WI38 (cell line): ENCODE data around the gene GPN2.
"Not testable (repeated sequence)": the region's sequence is repeated elsewhere in the genome, so short reads cannot be mapped to it uniquely, and the experiment has no call there.

ENCODE experiments used
- H3K4me3 ChIP-seq: 2 replicates; pipeline ENCODE4 v1.5.1; 2011; ENCODE audit warnings: low read depth, mild to moderate bottlenecking, control low read depth, low read length
- TF ChIP-seq, protein P1 (sequence below): IDR thresholded peaks from 2 replicates; pipeline ENCODE4 v1.5.1; 2012; ENCODE audit warnings: low read depth, mild to moderate bottlenecking, control low read depth, low read length

GPN2 gene

DNA sequence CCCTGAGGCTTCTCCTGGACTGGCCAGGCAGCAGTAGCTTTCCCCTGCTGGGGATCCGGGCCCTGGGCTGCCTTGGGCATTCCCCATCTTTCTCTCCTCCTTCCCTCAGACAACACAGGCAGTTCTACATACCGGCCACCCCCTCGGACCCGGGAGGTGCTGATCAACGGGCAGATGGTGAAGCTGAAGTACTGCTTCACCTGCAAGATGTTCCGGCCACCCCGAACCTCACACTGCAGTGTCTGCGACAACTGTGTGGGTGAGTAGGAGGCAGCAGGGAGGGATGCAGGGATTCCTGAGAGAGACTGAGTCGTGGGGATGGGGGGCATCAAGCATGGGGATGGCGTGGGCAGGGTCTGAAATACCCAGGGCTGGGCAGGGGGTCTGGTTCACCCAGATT, 41.6 kb downstream of the GPN2 start:
- TF ChIP-seq, protein P1, sequence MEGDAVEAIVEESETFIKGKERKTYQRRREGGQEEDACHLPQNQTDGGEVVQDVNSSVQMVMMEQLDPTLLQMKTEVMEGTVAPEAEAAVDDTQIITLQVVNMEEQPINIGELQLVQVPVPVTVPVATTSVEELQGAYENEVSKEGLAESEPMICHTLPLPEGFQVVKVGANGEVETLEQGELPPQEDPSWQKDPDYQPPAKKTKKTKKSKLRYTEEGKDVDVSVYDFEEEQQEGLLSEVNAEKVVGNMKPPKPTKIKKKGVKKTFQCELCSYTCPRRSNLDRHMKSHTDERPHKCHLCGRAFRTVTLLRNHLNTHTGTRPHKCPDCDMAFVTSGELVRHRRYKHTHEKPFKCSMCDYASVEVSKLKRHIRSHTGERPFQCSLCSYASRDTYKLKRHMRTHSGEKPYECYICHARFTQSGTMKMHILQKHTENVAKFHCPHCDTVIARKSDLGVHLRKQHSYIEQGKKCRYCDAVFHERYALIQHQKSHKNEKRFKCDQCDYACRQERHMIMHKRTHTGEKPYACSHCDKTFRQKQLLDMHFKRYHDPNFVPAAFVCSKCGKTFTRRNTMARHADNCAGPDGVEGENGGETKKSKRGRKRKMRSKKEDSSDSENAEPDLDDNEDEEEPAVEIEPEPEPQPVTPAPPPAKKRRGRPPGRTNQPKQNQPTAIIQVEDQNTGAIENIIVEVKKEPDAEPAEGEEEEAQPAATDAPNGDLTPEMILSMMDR: no peak
- no peak overlapping the region for H3K4me3 ChIP-seq

DNA sequence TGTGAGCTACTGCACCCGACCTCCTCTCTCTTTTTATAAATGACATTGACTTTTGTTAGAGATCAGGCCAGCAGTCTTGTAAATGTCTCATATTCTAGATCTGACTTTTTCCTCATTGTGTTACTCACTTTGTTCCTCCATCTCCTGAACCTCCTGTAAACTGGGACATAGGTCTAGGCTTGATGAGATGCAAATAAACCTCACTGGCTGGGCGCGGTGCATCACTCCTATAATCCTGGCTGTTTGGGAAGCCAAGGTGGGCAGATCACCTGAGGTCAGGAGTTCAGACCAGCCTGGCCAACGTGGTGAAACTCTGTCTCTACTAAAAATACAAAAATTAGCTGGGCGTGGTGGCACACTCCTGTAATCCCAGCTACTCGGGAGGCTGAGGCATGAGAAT, 42.3 kb downstream of the GPN2 start:
- not testable (repeated sequence) for H3K4me3 ChIP-seq

DNA sequence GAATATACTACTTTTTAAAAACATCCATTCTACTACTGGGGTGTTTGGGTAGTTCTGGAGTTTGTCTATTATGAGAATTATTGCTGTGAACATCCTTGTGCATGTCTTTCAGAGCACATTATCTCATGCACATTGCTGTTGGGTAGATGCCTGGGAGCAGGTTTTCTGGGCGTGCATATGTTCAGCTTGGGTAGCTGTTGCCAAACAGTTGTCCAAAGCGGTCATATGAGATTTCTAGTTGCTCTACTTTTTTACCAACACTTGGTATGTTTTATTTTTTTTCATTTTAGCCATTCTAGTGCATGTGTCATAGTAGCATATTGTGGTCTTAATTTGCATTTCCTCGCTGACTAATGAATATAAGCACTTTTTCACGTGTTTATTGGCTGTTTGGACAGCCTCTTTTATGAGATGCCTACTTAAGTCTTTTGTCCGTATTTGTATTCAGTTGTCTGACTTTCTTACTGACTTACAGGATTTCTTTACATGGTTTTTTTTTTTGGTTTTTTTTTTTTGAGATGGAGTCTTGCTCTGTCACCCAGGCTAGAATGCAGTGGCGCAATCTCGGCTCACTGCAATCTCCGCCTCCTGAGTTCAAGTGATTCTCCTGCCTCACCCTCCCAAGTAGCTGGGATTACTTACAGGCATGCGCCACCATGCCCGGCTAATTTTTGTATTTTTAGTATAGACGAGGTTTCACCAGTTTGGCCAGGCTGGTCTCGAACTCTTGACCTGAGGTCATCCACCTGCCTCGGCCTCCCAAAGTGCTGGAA, 45.5 kb downstream of the GPN2 start:
- no peak overlapping the region for H3K4me3 ChIP-seq
- TF ChIP-seq, protein P1: no peak

DNA sequence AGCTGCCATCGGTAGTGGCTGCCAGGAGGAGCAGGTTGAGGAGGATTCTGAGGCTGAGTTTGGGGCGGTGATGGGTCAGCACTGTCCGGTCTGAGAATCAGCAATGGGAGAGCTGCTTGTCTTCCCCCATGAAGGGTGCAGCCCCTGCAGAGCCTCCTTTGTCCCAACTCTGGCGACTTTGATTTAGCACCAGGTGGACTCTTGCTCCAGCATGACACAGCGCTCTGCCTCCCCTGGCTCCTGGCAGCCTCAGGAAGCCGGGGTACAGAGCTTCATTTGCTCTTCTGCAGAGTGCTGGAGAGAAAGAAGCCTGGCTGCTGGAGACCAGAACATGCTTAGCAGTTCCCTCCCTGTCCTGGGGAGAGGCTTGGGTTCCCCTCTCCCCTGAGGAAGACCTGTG, 50.3 kb downstream of the GPN2 start:
- H3K4me3 ChIP-seq: no peak overlapping the region
- TF ChIP-seq, protein P1: no peak

DNA sequence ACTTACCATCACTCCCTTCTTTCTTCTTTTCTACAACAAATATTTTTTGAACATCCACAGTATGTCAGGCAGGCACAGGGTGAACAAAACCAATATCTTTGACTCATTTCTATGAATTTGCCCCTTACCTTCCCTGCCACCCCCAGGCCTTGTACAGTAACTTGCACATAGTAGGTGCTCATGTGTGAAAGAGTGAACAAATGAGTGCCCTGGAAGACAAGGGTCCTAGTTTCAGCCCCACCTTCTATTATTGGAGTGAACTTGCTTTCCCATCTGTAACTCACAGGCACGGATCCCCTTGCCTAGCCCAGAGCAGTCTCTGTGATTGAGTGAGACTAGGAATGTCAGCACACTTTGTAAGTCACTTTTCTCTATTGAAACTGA, 50.8 kb downstream of the GPN2 start:
- no peak overlapping the region for H3K4me3 ChIP-seq
- TF ChIP-seq, protein P1: no peak

DNA sequence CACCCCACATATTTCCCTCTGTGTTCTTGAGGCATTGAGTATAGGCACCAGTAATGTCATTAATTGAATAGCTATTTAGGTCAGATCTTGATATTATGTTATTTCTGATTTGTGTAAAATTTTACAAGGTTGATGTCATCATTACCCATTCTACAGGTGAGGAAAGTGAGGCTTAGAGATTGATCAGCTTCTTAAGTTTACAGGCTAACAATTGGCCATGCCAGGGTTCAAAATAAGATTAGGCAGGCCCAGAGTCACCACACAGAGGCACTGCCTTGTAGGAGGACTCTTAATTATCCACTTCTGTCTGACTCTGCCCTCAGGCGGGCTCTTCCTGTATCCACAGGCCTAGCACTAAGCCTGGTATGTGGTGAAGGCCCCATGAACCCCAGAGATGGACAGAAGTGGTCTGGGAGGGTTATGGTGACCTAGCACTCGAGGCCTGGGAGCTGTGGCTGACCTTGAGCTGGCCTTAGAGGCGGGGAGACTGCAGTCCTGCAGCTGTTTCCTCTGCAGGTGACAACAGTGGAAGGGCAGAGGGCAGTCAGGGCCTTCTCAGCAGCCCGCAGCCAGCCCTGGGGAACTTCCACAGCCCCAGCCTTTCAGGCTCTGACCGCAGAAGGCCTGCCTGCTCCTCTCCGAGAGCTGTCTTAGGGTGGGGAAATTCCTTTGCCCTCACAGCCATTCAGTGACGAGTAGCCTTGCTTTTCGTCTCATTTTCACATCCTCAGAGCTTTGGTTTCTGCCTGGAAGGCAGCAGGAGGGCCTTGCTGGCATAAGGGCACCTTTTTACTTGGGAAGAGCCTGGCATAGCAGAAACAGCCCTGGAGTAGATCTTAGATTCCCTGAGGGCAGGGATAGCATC, 51.4 kb downstream of the GPN2 start:
- TF ChIP-seq, protein P1: no peak
- H3K4me3 ChIP-seq: no peak overlapping the region

DNA sequence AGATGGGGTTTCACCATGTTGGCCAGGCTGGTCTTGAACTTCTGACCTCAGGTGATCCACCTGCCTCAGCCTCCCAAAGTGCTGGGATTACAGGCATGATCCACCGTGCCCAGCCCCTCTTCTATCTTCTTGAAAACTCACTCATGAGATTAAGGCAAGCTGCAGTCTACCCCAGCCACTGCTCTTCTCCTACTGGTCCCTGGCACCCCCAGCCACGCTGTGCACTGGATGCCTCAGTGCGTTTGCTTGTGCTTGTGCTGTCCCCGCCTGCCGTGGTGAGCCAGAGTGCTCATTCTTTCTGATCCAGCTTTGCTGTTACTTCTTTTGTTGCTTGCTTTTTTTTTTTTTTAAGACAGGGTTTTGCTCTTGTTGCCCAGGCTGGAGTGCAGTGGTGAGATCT, 52.4 kb downstream of the GPN2 start:
- H3K4me3 ChIP-seq: not testable (repeated sequence)
